ENCODE measurements around the gene ROR1. TPM values are rescaled to one million over a fixed set of nuclear protein-coding genes. Genes with fewer than 3 reads are reported as not detected.

The ROR1 gene
- total and polyA plus RNA-seq, 2 of the 4 experiments (the other 2 are of a cell fraction) = 4.4 to 10.0 TPM

GRCh38 chr1:63732666-63733065 lies 41.2 kb upstream of the ROR1 start (continued):
- TF ChIP-seq RCOR1 (IDR thresholded peaks at IDR 0.05; ENCODE audit: insufficient replicate concordance, low read length) = no peak
- TF ChIP-seq, protein P1, sequence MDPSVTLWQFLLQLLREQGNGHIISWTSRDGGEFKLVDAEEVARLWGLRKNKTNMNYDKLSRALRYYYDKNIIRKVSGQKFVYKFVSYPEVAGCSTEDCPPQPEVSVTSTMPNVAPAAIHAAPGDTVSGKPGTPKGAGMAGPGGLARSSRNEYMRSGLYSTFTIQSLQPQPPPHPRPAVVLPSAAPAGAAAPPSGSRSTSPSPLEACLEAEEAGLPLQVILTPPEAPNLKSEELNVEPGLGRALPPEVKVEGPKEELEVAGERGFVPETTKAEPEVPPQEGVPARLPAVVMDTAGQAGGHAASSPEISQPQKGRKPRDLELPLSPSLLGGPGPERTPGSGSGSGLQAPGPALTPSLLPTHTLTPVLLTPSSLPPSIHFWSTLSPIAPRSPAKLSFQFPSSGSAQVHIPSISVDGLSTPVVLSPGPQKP (IDR thresholded peaks at IDR 0.05; ENCODE audit: borderline replicate concordance, low read depth, low read length) = no peak
- TF ChIP-seq SMC3 (IDR thresholded peaks at IDR 0.05; ENCODE audit: low read depth, low read length) = no peak

- ATAC-seq (ENCODE audit: low read depth) = no peak
Measured at GRCh38 chr1:63738772-63739171, 35.0 kb upstream of the ROR1 start.

More at GRCh38 chr1:63738772-63739171, 35.0 kb upstream of the ROR1 start:
- H2AFZ ChIP-seq (replicated peaks; ENCODE audit: low read length, poor library complexity) = no peak overlapping the region
- BruUV-seq (replicated peaks) = no TSS peak
- H4K8ac ChIP-seq (ENCODE audit: low read depth in 2 of 2, low read length in 2 of 2) = no peak overlapping the region
- DNase-seq = no peak
- no peak overlapping the region for H4K91ac ChIP-seq (ENCODE audit: insufficient read depth, low read depth, low read length)
- no peak overlapping the region for H2AK5ac ChIP-seq (ENCODE audit: low read depth, low read length)
- H3K27me3 ChIP-seq (ENCODE audit: control insufficient read depth, insufficient read depth, low read length) = peaks cover 6% of the 10 kb centered on the region
- no peak overlapping the region for H3K4me2 ChIP-seq (ENCODE audit: low read depth, low read length)
- no peaks in the 10 kb centered on the region for H3K79me1 ChIP-seq (ENCODE audit: low read depth in 1 of 2, low read length in 2 of 2)
- no peak overlapping the region for H2BK120ac ChIP-seq (ENCODE audit: low read depth, low read length)
- dilution Hi-C loops (cut with HindIII; ENCODE audit: low sequenced_read_pairs, unreplicated experiment) (no loop called here), in situ Hi-C loops (cut with MboI; ENCODE audit: low sequenced_read_pairs) (no loop called here), intact Hi-C loops (cut with micrococcal nuclease) (no loop called here)
- CTCF ChIA-PET = no interaction called here
- H3K4me1 ChIP-seq (ENCODE audit: control insufficient read depth, insufficient read depth, low read length) = no peaks in the 10 kb centered on the region
- H4K5ac ChIP-seq (ENCODE audit: low read depth, low read length) = no peak overlapping the region
- no peak overlapping the region for H3K4ac ChIP-seq (ENCODE audit: low read depth, low read length)
- no peaks in the 10 kb centered on the region for H4K20me1 ChIP-seq (ENCODE audit: insufficient read depth, low read length)
- TF ChIP-seq MXI1 (IDR thresholded peaks at IDR 0.05; ENCODE audit: borderline replicate concordance, low read depth, low read length) (no peak), NFE2L2 (IDR thresholded peaks at IDR 0.05; ENCODE audit: low read depth, low read length) (no peak), MAZ (IDR thresholded peaks at IDR 0.05; ENCODE audit: borderline replicate concordance, low read depth, low read length) (no peak), POLR2A (IDR thresholded peaks at IDR 0.05; ENCODE audit: low read depth, low read length) (no peak), RFX5 (IDR thresholded peaks at IDR 0.05; ENCODE audit: low read depth, low read length) (no peak), CHD1 (IDR thresholded peaks at IDR 0.05; ENCODE audit: low read depth, low read length) (no peak), SMC3 (IDR thresholded peaks at IDR 0.05; ENCODE audit: low read depth, low read length) (no peak), FOS (IDR thresholded peaks at IDR 0.05; ENCODE audit: low read depth, low read length) (no peak), RAD21 (IDR thresholded peaks at IDR 0.05; ENCODE audit: low read length) (no peak), CEBPB (IDR thresholded peaks at IDR 0.05; ENCODE audit: low read depth, low read length) (no peak)
- TF ChIP-seq, protein P1 (IDR thresholded peaks at IDR 0.05; ENCODE audit: borderline replicate concordance, low read depth, low read length) = no peak
- TF ChIP-seq, protein P2, sequence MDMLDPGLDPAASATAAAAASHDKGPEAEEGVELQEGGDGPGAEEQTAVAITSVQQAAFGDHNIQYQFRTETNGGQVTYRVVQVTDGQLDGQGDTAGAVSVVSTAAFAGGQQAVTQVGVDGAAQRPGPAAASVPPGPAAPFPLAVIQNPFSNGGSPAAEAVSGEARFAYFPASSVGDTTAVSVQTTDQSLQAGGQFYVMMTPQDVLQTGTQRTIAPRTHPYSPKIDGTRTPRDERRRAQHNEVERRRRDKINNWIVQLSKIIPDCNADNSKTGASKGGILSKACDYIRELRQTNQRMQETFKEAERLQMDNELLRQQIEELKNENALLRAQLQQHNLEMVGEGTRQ (IDR thresholded peaks at IDR 0.05; ENCODE audit: low read depth, low read length) = no peak
- no peaks in the 10 kb centered on the region for H3K9me1 ChIP-seq (ENCODE audit: insufficient read depth, low read length)
- no peaks in the 10 kb centered on the region for H3K36me3 ChIP-seq (ENCODE audit: control insufficient read depth, insufficient read depth, low read length)
- H3K9me3 ChIP-seq (ENCODE audit: control insufficient read depth, insufficient read depth, low read length) = peaks cover 2% of the 10 kb centered on the region; the same call in 1 of the 2 replicates
- no CpG with 5 or more reads among the region's 1 CpG for WGBS, 2 experiments (ENCODE audit: extremely low coverage in 2 of 2, insufficient read length in 1 of 2)
- H2BK15ac ChIP-seq (ENCODE audit: low read depth, low read length) = no peak overlapping the region
- H3K23ac ChIP-seq (ENCODE audit: low read depth, low read length) = no peak overlapping the region
- H3K27ac ChIP-seq (ENCODE audit: insufficient read depth, low read length) = no peak overlapping the region
- H3K9ac ChIP-seq (ENCODE audit: low read depth, low read length) = no peak overlapping the region
- H3K18ac ChIP-seq (ENCODE audit: low read depth, low read length) = no peak overlapping the region
- H3K56ac ChIP-seq (ENCODE audit: extremely low read depth, insufficient read depth, low read length) = no peak overlapping the region
- no peak overlapping the region for H2BK5ac ChIP-seq (ENCODE audit: low read depth, low read length, poor library complexity, severe bottlenecking)
- no peak overlapping the region for H2BK20ac ChIP-seq (ENCODE audit: low read depth, low read length)
- H2AK9ac ChIP-seq (replicated peaks; ENCODE audit: low read depth, low read length, poor library complexity) = no peak overlapping the region
- H3K4me3 ChIP-seq (ENCODE audit: insufficient read depth, low read depth, low read length) = no peak overlapping the region
- POLR2A ChIA-PET (ENCODE audit: unreplicated experiment) = no interaction called here
- H3K14ac ChIP-seq (replicated peaks; ENCODE audit: low read depth, low read length) = no peak overlapping the region
